Liver (tissue), 9 donors: ENCODE results near the gene MICAL1. TPM values are rescaled to one million over a fixed set of nuclear protein-coding genes. Genes with fewer than 3 reads are reported as not detected.
"Not testable (repeated sequence)": the region's sequence is repeated elsewhere in the genome, so short reads cannot be mapped to it uniquely, and the experiment has no call there.

Experiments
- DNase-seq: peaks from one replicate; pipeline ENCODE4 v3.0.0-alpha.2; 2017; ENCODE audit warnings: low spot score
- H3K27ac ChIP-seq, 2 donors: one replicate each; pipeline ENCODE4 v1.7.0; 2013; ENCODE audit warnings: inconsistent platforms in 2 of 2, low read length in 2 of 2, control low read depth in 1 of 2, low read depth in 1 of 2, mild to moderate bottlenecking in 1 of 2
- H3K27me3 ChIP-seq, 4 donors: one replicate each; pipeline versions ENCODE4 v1.6.1 to v1.7.0; 2013; ENCODE audit warnings: low read length in 3 of 4, inconsistent platforms in 1 of 4, mild to moderate bottlenecking in 1 of 4, moderate library complexity in 1 of 4; ENCODE audit not compliant: control insufficient read depth in 4 of 4, insufficient read depth in 4 of 4
- H3K36me3 ChIP-seq, 4 donors: one replicate each; pipeline versions ENCODE4 v1.6.1 to v1.7.0; 2013; ENCODE audit warnings: low read length in 3 of 4, mild to moderate bottlenecking in 3 of 4, low read depth in 1 of 4, moderate library complexity in 1 of 4; ENCODE audit not compliant: control insufficient read depth in 4 of 4, insufficient read depth in 3 of 4
- H3K4me1 ChIP-seq, 4 donors: one replicate each; pipeline versions ENCODE4 v1.6.1 to v1.7.0; 2013; ENCODE audit warnings: low read length in 3 of 4, mild to moderate bottlenecking in 3 of 4, moderate library complexity in 1 of 4; ENCODE audit not compliant: control insufficient read depth in 4 of 4, insufficient read depth in 4 of 4
- H3K4me3 ChIP-seq, 3 donors: one replicate each; pipeline versions ENCODE4 v1.6.1 to v1.7.0; 2013; ENCODE audit warnings: low read length in 3 of 3, control low read depth in 1 of 3, low read depth in 1 of 3, mild to moderate bottlenecking in 1 of 3
- H3K9ac ChIP-seq, 2 donors: one replicate each; pipeline ENCODE4 v1.7.0; 2013; ENCODE audit warnings: low read length in 2 of 2, mild to moderate bottlenecking in 2 of 2, moderate library complexity in 2 of 2, control low read depth in 1 of 2, low read depth in 1 of 2
- H3K9me3 ChIP-seq, 4 donors: one replicate each; pipeline versions ENCODE4 v1.6.1 to v1.7.0; 2013; ENCODE audit warnings: low read length in 3 of 4; ENCODE audit not compliant: control insufficient read depth in 4 of 4
- EGR1 ChIP-seq, 2 donors: IDR thresholded peaks; 2 replicates each; pipeline ENCODE4 v1.6.1; 2016 to 2018; ENCODE audit warnings: antibody characterized with exemption in 2 of 2, low read depth in 2 of 2
- FOXA1 ChIP-seq: IDR thresholded peaks from 2 replicates; pipeline ENCODE4 v1.6.1; 2016; ENCODE audit warnings: antibody characterized with exemption
- FOXA2 ChIP-seq: IDR thresholded peaks from 2 replicates; pipeline ENCODE4 v1.6.1; 2016; ENCODE audit warnings: antibody characterized with exemption
- GABPA ChIP-seq, 2 donors: IDR thresholded peaks in 1 of 2; conservative IDR thresholded peaks in 1 of 2; 2 replicates each; pipeline ENCODE4 v1.6.1; 2016; ENCODE audit warnings: antibody characterized with exemption in 2 of 2, mild to moderate bottlenecking in 1 of 2, moderate library complexity in 1 of 2
- HNF4A ChIP-seq, 2 donors: conservative IDR thresholded peaks; 2 replicates each; pipeline ENCODE4 v1.6.1; 2016; ENCODE audit warnings: antibody characterized with exemption in 2 of 2, mild to moderate bottlenecking in 2 of 2
- HNF4G ChIP-seq: IDR thresholded peaks from 2 replicates; pipeline ENCODE4 v1.6.1; 2016; ENCODE audit warnings: antibody characterized with exemption
- JUND ChIP-seq, 2 donors: IDR thresholded peaks; 2 replicates each; pipeline ENCODE4 v1.6.1; 2016; ENCODE audit warnings: antibody characterized with exemption in 2 of 2
- NR2F2 ChIP-seq: IDR thresholded peaks from 2 replicates; pipeline ENCODE4 v1.6.1; 2016; ENCODE audit warnings: antibody characterized with exemption
- RAD21 ChIP-seq, 2 donors: IDR thresholded peaks; 2 replicates each; pipeline ENCODE4 v1.6.1; 2016; ENCODE audit warnings: antibody characterized with exemption in 2 of 2, mild to moderate bottlenecking in 2 of 2
- RXRA ChIP-seq, 2 donors: IDR thresholded peaks; 2 replicates each; pipeline ENCODE4 v1.6.1; 2017 to 2018; ENCODE audit warnings: antibody characterized with exemption in 2 of 2, mild to moderate bottlenecking in 1 of 2
- TAF1 ChIP-seq: conservative IDR thresholded peaks from 2 replicates; pipeline ENCODE4 v1.6.1; 2016; ENCODE audit warnings: antibody characterized with exemption, mild to moderate bottlenecking
- YY1 ChIP-seq: IDR thresholded peaks from 2 replicates; pipeline ENCODE4 v1.6.1; 2016; ENCODE audit warnings: antibody characterized with exemption, mild to moderate bottlenecking
- WGBS: extraction: QIAGEN DNeasy Blood & Tissue Kit; methylation state at CpG from one replicate; pipeline ENCODE4 v1.1.7; 2013; 5-methylcytosine and 5-hydroxymethylcytosine counted together
- polyA plus RNA-seq, 2 donors: library from polyadenylated mRNA; stranded (reverse) in 1 of 2; unstranded in 1 of 2; fragments of 200-250 nt in 1 of 2; fragments of >200 nt in 1 of 2; fragmentation: Nextera tagmentation in 1 of 2; extraction: Ambion mirVana in 1 of 2; gene quantifications; one replicate each; pipeline versions ENCODE4 v1.2.1 to v1.2.3, GENCODE V29; 2013 to 2015
- total RNA-seq, 2 donors: library from RNA; depleted of rRNA; stranded (reverse); fragments of >200 nt; gene quantifications; one replicate each; pipeline ENCODE4 v1.2.3, GENCODE V29; 2014
- TF ChIP-seq, protein P1 (sequence below): IDR thresholded peaks from 2 replicates; pipeline ENCODE4 v1.6.1; 2016; ENCODE audit warnings: antibody characterized with exemption, mild to moderate bottlenecking
- TF ChIP-seq, protein P2 (sequence below): IDR thresholded peaks from 2 replicates; pipeline ENCODE4 v1.6.1; 2016; ENCODE audit warnings: antibody characterized with exemption
- TF ChIP-seq, protein P3 (sequence below): IDR thresholded peaks from 2 replicates; pipeline ENCODE4 v1.6.1; 2016; ENCODE audit warnings: antibody characterized with exemption
- TF ChIP-seq, protein P4 (sequence below): IDR thresholded peaks from 2 replicates; pipeline ENCODE4 v1.6.1; 2016; ENCODE audit warnings: antibody characterized with exemption
- TF ChIP-seq, protein P5 (sequence below): fragments of 150-350 bp; IDR thresholded peaks from 2 replicates; pipeline ENCODE4 v1.5.1; 2017; ENCODE audit warnings: improper control_type of control experiment, low read depth, low read length; ENCODE audit not compliant: missing input control
- donor health status: healthy.
- donor health status: healthy.
- donor health status: healthy.
- donor health status: healthy.
- donor health status: healthy.

The MICAL1 gene
- total and polyA plus RNA-seq, 4 donors = 1.8 to 4.9 (median 3.3) TPM

DNA sequence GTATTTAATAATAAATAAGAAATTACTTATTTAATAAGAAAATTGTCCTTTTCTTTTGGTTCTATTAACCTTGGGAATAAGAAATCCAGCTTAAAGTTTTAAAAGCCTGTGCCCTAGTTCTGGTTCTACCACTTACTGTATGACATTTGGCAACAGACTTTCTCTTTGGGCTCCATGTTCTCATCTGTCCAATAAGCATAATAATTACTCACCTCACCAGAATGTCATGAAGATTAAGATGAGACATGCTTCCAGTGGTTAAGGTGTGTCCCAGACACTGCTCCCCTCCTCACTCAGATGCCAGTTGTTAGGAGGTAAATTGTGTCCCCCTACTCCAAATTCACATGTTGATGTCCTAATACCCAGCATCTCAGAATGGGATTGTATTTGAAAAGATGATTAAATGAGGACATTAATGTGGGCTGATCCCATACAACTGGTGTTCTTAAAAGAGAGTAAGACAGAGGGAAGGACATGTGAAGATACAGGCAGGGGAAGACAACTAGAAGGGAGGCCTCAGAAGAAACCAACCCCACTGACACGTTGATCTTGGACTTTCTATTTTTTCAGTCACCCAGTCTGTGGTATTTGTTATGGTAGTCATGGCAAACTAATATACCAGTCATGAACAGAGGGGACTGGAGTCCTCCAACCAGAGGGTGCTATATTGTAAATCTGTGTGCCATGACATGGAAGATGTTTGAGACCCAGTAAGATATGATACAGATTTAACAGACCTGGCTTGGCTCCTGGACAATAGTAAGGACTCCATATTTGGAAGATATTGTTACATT lies 6.4 kb upstream of the MICAL1 start:
- Histone ChIP-seq H3K36me3 (peaks cover 0 to 29% (median 22%) of the 10 kb centered on the region in 4 donors), H3K4me3 (no peak overlapping the region), H3K27me3 (no peaks in the 10 kb centered on the region), H3K4me1 (peaks cover 0 to 1% (median under 1%) of the 10 kb centered on the region in 4 donors), H3K27ac (no peak overlapping the region), H3K9ac (no peak overlapping the region), H3K9me3 (no peaks in the 10 kb centered on the region)
- DNase-seq = no peak
- 84% methylated on average over 1 of the region's 1 CpG for WGBS
- TF ChIP-seq, protein P1, sequence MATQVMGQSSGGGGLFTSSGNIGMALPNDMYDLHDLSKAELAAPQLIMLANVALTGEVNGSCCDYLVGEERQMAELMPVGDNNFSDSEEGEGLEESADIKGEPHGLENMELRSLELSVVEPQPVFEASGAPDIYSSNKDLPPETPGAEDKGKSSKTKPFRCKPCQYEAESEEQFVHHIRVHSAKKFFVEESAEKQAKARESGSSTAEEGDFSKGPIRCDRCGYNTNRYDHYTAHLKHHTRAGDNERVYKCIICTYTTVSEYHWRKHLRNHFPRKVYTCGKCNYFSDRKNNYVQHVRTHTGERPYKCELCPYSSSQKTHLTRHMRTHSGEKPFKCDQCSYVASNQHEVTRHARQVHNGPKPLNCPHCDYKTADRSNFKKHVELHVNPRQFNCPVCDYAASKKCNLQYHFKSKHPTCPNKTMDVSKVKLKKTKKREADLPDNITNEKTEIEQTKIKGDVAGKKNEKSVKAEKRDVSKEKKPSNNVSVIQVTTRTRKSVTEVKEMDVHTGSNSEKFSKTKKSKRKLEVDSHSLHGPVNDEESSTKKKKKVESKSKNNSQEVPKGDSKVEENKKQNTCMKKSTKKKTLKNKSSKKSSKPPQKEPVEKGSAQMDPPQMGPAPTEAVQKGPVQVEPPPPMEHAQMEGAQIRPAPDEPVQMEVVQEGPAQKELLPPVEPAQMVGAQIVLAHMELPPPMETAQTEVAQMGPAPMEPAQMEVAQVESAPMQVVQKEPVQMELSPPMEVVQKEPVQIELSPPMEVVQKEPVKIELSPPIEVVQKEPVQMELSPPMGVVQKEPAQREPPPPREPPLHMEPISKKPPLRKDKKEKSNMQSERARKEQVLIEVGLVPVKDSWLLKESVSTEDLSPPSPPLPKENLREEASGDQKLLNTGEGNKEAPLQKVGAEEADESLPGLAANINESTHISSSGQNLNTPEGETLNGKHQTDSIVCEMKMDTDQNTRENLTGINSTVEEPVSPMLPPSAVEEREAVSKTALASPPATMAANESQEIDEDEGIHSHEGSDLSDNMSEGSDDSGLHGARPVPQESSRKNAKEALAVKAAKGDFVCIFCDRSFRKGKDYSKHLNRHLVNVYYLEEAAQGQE = no peak
- TF ChIP-seq TAF1 (no peak), EGR1 (IDR thresholded peaks at IDR 0.05; ENCODE audit: low read depth in 2 of 2) (no peak), RAD21 (IDR thresholded peaks at IDR 0.05) (no peak), YY1 (no peak), GABPA (IDR thresholded peaks at IDR 0.05 in 1 of 2, conservative IDR thresholded peaks at IDR 0.05 in 1 of 2) (no peak), JUND (IDR thresholded peaks at IDR 0.05) (no peak), NR2F2 (no peak), FOXA2 (no peak), RXRA (IDR thresholded peaks at IDR 0.05) (no peak), FOXA1 (no peak), HNF4A (conservative IDR thresholded peaks at IDR 0.05) (no peak), HNF4G (no peak)
- TF ChIP-seq, protein P2, sequence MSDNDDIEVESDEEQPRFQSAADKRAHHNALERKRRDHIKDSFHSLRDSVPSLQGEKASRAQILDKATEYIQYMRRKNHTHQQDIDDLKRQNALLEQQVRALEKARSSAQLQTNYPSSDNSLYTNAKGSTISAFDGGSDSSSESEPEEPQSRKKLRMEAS = no peak
- TF ChIP-seq, protein P3, sequence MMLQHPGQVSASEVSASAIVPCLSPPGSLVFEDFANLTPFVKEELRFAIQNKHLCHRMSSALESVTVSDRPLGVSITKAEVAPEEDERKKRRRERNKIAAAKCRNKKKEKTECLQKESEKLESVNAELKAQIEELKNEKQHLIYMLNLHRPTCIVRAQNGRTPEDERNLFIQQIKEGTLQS = no peak
- TF ChIP-seq, protein P4, sequence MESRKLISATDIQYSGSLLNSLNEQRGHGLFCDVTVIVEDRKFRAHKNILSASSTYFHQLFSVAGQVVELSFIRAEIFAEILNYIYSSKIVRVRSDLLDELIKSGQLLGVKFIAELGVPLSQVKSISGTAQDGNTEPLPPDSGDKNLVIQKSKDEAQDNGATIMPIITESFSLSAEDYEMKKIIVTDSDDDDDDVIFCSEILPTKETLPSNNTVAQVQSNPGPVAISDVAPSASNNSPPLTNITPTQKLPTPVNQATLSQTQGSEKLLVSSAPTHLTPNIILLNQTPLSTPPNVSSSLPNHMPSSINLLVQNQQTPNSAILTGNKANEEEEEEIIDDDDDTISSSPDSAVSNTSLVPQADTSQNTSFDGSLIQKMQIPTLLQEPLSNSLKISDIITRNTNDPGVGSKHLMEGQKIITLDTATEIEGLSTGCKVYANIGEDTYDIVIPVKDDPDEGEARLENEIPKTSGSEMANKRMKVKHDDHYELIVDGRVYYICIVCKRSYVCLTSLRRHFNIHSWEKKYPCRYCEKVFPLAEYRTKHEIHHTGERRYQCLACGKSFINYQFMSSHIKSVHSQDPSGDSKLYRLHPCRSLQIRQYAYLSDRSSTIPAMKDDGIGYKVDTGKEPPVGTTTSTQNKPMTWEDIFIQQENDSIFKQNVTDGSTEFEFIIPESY = no peak
- TF ChIP-seq, protein P5, sequence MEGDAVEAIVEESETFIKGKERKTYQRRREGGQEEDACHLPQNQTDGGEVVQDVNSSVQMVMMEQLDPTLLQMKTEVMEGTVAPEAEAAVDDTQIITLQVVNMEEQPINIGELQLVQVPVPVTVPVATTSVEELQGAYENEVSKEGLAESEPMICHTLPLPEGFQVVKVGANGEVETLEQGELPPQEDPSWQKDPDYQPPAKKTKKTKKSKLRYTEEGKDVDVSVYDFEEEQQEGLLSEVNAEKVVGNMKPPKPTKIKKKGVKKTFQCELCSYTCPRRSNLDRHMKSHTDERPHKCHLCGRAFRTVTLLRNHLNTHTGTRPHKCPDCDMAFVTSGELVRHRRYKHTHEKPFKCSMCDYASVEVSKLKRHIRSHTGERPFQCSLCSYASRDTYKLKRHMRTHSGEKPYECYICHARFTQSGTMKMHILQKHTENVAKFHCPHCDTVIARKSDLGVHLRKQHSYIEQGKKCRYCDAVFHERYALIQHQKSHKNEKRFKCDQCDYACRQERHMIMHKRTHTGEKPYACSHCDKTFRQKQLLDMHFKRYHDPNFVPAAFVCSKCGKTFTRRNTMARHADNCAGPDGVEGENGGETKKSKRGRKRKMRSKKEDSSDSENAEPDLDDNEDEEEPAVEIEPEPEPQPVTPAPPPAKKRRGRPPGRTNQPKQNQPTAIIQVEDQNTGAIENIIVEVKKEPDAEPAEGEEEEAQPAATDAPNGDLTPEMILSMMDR = no peak

DNA sequence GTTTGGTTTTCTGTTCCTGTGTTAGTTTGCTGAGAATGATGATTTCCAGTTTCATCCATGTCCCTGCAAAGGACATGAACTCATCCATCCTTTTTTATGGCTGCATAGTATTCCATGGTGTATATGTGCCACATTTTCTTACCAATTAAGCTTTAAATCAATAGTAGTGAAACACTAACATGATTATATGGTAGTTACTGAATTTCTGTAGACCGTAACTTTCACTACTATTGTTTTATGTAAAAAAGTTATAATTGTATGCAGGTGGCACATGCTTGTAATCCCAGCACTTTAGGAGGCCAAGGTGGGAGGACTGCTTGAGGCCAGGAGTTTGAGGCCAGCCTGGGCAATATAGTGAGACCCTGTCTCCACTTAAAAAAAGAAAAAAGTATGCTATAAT lies 5.6 kb upstream of the MICAL1 start:
- not testable (repeated sequence) for DNase-seq, H3K27me3 ChIP-seq, H3K4me3 ChIP-seq, H3K9ac ChIP-seq, H3K9me3 ChIP-seq, H3K27ac ChIP-seq, H3K4me1 ChIP-seq
- H3K36me3 ChIP-seq = peaks cover 0 to 25% (median 17%) of the 10 kb centered on the region in 4 donors
- 100% methylated on average over 1 of the region's 1 CpG for WGBS
